ENCODE measurements around the gene VTN.

GRCh38 chr17:28390563-28390962 is 20.5 kb upstream of the VTN start:
- TF ChIP-seq CTCF (conservative IDR thresholded peaks at IDR 0.05; ENCODE audit: low read depth in 2 of 2): no peak
- no peak for TF ChIP-seq REST (IDR thresholded peaks at IDR 0.05; ENCODE audit: unreplicated experiment)
- TF ChIP-seq POLR2AphosphoS5 (IDR thresholded peaks at IDR 0.05; ENCODE audit: low read depth): no peak
- TF ChIP-seq CREB1 (CRISPR knock-in tag; IDR thresholded peaks at IDR 0.05; ENCODE audit: low read depth): no peak
- no peak for TF ChIP-seq EZH2phosphoT487 (IDR thresholded peaks at IDR 0.05; ENCODE audit: unreplicated experiment)
- no peak for TF ChIP-seq NANOG (IDR thresholded peaks at IDR 0.05; ENCODE audit: borderline replicate concordance)
- TF ChIP-seq EZH2 (IDR thresholded peaks at IDR 0.05; ENCODE audit: low read depth, unreplicated experiment): no peak
- no peak for TF ChIP-seq ETS1 (IDR thresholded peaks at IDR 0.05)
- no peak for TF ChIP-seq STAT1 (IDR thresholded peaks at IDR 0.05; ENCODE audit: unreplicated experiment)
- no peak for TF ChIP-seq ZNF462 (CRISPR knock-in tag; IDR thresholded peaks at IDR 0.05)
- TF ChIP-seq JUNB (IDR thresholded peaks at IDR 0.05; ENCODE audit: unreplicated experiment): no peak
- TF ChIP-seq ZNF331 (CRISPR knock-in tag; IDR thresholded peaks at IDR 0.05; ENCODE audit: low read depth): no peak

All from GM23338 (cell line).